GM23338 (cell line): ENCODE data around the gene SIL1. TPM values are rescaled to one million over a fixed set of nuclear protein-coding genes. Genes with fewer than 3 reads are reported as not detected.

Experiments used
- ATAC-seq: fragments of 200-7000 bp; cut with Tn5 transposase; 3 replicates; pipeline ENCODE4 v1.9.1; 2020
- DNase-seq: peaks from one replicate; pipeline ENCODE4 v3.0.0-alpha.2; 2015; ENCODE audit warnings: low spot score
- H2AFZ ChIP-seq: fragments of 200-600 bp; sonication (generic); 2 replicates; pipeline ENCODE4 v1.8.0; 2016; ENCODE audit warnings: antibody characterized with exemption, mild to moderate bottlenecking, moderate library complexity
- H3F3A ChIP-seq: fragments of 200-600 bp; sonication (generic); replicated peaks from 2 replicates; pipeline ENCODE4 v1.8.0; 2017; ENCODE audit warnings: antibody characterized with exemption, mixed run types, low read depth
- H3K27ac ChIP-seq: fragments of 200-600 bp; sonication (generic); 2 replicates; pipeline ENCODE4 v1.6.1; 2016; ENCODE audit warnings: low read depth
- H3K27me3 ChIP-seq: fragments of 200-600 bp; sonication (generic); 2 replicates; pipeline ENCODE4 v1.8.0; 2016; ENCODE audit warnings: mild to moderate bottlenecking, mixed run types, moderate library complexity; ENCODE audit not compliant: insufficient read depth
- H3K36me3 ChIP-seq: fragments of 200-600 bp; sonication (generic); 2 replicates; pipeline ENCODE4 v1.8.0; 2016; ENCODE audit warnings: mild to moderate bottlenecking; ENCODE audit not compliant: insufficient read depth
- H3K4me1 ChIP-seq: fragments of 200-600 bp; sonication (generic); 2 replicates; pipeline ENCODE4 v1.8.0; 2016; ENCODE audit warnings: mild to moderate bottlenecking, moderate library complexity; ENCODE audit not compliant: insufficient read depth
- H3K4me2 ChIP-seq: fragments of 200-600 bp; sonication (generic); 2 replicates; pipeline ENCODE4 v1.7.1; 2017; ENCODE audit warnings: mixed run types
- H3K4me3 ChIP-seq: fragments of 200-600 bp; sonication (generic); 2 replicates; pipeline ENCODE4 v1.6.1; 2016; ENCODE audit warnings: mixed run types
- H3K79me2 ChIP-seq: fragments of 200-600 bp; sonication (generic); replicated peaks from 2 replicates; pipeline ENCODE4 v1.8.0; 2017; ENCODE audit warnings: mild to moderate bottlenecking; ENCODE audit not compliant: insufficient read depth
- H3K9me2 ChIP-seq: fragments of 200-600 bp; sonication (generic); 2 replicates; pipeline ENCODE4 v1.8.0; 2017; ENCODE audit not compliant: insufficient read depth
- H4K20me1 ChIP-seq: fragments of 200-600 bp; sonication (generic); replicated peaks from 2 replicates; pipeline ENCODE4 v1.8.0; 2017; ENCODE audit warnings: mild to moderate bottlenecking; ENCODE audit not compliant: insufficient read depth
- H3K27ac Mint-ChIP-seq: 2 replicates; pipeline ENCODE4 v1.8.0; 2020; ENCODE audit warnings: inconsistent platforms, mild to moderate bottlenecking, moderate library complexity, mixed read lengths
- H3K27me3 Mint-ChIP-seq: 3 replicates; pipeline ENCODE4 v1.8.0; 2022; ENCODE audit warnings: low read depth, mild to moderate bottlenecking, moderate library complexity, mixed read lengths, inconsistent platforms; ENCODE audit not compliant: insufficient read depth, poor library complexity
- H3K36me3 Mint-ChIP-seq: 3 replicates; pipeline ENCODE4 v1.8.0; 2021; ENCODE audit warnings: low read depth, mild to moderate bottlenecking, inconsistent platforms, moderate library complexity, mixed read lengths
- H3K4me1 Mint-ChIP-seq: 3 replicates; pipeline ENCODE4 v1.8.0; 2020; ENCODE audit warnings: mild to moderate bottlenecking, inconsistent platforms, mixed read lengths
- H3K4me3 Mint-ChIP-seq: 3 replicates; pipeline ENCODE4 v1.8.0; 2021; ENCODE audit warnings: moderate library complexity, mild to moderate bottlenecking, inconsistent platforms, mixed read lengths
- H3K9me3 Mint-ChIP-seq: 3 replicates; pipeline ENCODE4 v1.8.0; 2020; ENCODE audit warnings: moderate library complexity, mild to moderate bottlenecking, inconsistent platforms, mixed read lengths
- CREB1 ChIP-seq: fragments of 250-450 bp; sonication (Bioruptor Pico); IDR thresholded peaks from 2 replicates; pipeline ENCODE4 v1.5.0; 2020; ENCODE audit warnings: low read depth, mild to moderate bottlenecking, moderate library complexity
- CTCF ChIP-seq, 2 experiments: fragments of 200-600 bp in 1 of 2; sonication (generic) in 1 of 2; conservative IDR thresholded peaks; 2 replicates each; pipeline versions ENCODE4 v1.5.1 to v1.6.1; 2016 to 2017; ENCODE audit warnings: antibody characterized with exemption in 2 of 2, low read depth in 2 of 2, mild to moderate bottlenecking in 2 of 2, moderate library complexity in 1 of 2
- EZH2 ChIP-seq: fragments of 200-600 bp; sonication (generic); IDR thresholded peaks from one replicate; pipeline ENCODE4 v1.8.0; 2017; ENCODE audit warnings: antibody characterized with exemption, mild to moderate bottlenecking, low read depth; ENCODE audit not compliant: unreplicated experiment
- EZH2phosphoT487 ChIP-seq: fragments of 200-600 bp; sonication (generic); IDR thresholded peaks from one replicate; pipeline ENCODE4 v1.8.1; 2018; ENCODE audit warnings: antibody characterized with exemption; ENCODE audit not compliant: unreplicated experiment
- NANOG ChIP-seq: IDR thresholded peaks from 2 replicates; pipeline ENCODE4 v1.6.1; 2016; ENCODE audit warnings: antibody characterized with exemption, borderline replicate concordance
- REST ChIP-seq: IDR thresholded peaks from one replicate; pipeline ENCODE4 v1.6.1; 2018; ENCODE audit warnings: antibody characterized with exemption; ENCODE audit not compliant: unreplicated experiment
- STAT1 ChIP-seq: IDR thresholded peaks from one replicate; pipeline ENCODE4 v1.6.1; 2016; ENCODE audit warnings: antibody characterized with exemption; ENCODE audit not compliant: unreplicated experiment
- ZNF114 ChIP-seq: fragments of 250-450 bp; sonication (Bioruptor Pico); IDR thresholded peaks from 2 replicates; pipeline ENCODE4 v1.5.0; 2020; ENCODE audit warnings: mild to moderate bottlenecking, moderate library complexity
- ZNF331 ChIP-seq: fragments of 250-450 bp; sonication (Bioruptor Pico); IDR thresholded peaks from 2 replicates; pipeline ENCODE4 v1.5.0; 2020; ENCODE audit warnings: low read depth, mild to moderate bottlenecking, moderate library complexity
- polyA plus RNA-seq: library from polyadenylated mRNA; unstranded; fragments of >200 nt; fragmentation: Nextera tagmentation; extraction: Ambion mirVana; gene quantifications from 2 replicates; pipeline ENCODE4 v1.2.1, GENCODE V29; 2016
- total RNA-seq: library from RNA; depleted of rRNA; stranded (reverse); fragments of >200 nt; shearing (Covaris generic); gene quantifications from 2 replicates; pipeline ENCODE4 v1.2.3, GENCODE V29; 2014
- TF ChIP-seq, protein P1 (sequence below): fragments of 250-450 bp; sonication (Bioruptor Pico); IDR thresholded peaks from 2 replicates; pipeline ENCODE4 v1.5.0; 2020; ENCODE audit warnings: mild to moderate bottlenecking, moderate library complexity

Gene SIL1
- total and polyA plus RNA-seq, 2 experiments from 2014 or later: 5.5 to 5.9 TPM

DNA sequence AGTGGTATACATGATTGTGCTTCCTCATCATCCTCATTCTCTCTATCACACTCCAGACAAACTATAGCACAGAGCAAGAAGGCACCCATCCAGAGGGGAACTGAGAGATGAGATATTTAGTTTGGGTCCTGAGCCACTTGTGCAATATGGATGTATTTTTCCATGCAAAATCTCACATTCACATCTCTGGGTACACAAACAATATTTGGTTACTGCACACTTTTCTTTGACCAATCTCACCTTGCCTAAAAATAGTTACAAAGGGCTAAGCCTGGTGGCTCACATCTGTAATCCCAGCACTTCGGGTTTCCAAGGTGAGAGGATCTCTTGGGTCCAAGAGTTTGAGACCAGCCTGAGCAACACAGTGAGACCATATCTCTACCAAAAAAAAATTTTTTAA is 120.3 kb downstream of the SIL1 start:
- H2AFZ ChIP-seq: no peak overlapping the region
- no peaks in the 10 kb centered on the region for H4K20me1 ChIP-seq
- no peak overlapping the region for H3K4me3 Mint-ChIP-seq
- H3K36me3 Mint-ChIP-seq: no peaks in the 10 kb centered on the region
- ATAC-seq (no peak), DNase-seq (no peak)
- H3K9me2 ChIP-seq: no peaks in the 10 kb centered on the region
- no peak for TF ChIP-seq NANOG
- TF ChIP-seq EZH2phosphoT487: no peak
- no peak for TF ChIP-seq CREB1 (CRISPR knock-in tag)
- TF ChIP-seq ZNF114 (CRISPR knock-in tag): no peak
- TF ChIP-seq, protein P1, sequence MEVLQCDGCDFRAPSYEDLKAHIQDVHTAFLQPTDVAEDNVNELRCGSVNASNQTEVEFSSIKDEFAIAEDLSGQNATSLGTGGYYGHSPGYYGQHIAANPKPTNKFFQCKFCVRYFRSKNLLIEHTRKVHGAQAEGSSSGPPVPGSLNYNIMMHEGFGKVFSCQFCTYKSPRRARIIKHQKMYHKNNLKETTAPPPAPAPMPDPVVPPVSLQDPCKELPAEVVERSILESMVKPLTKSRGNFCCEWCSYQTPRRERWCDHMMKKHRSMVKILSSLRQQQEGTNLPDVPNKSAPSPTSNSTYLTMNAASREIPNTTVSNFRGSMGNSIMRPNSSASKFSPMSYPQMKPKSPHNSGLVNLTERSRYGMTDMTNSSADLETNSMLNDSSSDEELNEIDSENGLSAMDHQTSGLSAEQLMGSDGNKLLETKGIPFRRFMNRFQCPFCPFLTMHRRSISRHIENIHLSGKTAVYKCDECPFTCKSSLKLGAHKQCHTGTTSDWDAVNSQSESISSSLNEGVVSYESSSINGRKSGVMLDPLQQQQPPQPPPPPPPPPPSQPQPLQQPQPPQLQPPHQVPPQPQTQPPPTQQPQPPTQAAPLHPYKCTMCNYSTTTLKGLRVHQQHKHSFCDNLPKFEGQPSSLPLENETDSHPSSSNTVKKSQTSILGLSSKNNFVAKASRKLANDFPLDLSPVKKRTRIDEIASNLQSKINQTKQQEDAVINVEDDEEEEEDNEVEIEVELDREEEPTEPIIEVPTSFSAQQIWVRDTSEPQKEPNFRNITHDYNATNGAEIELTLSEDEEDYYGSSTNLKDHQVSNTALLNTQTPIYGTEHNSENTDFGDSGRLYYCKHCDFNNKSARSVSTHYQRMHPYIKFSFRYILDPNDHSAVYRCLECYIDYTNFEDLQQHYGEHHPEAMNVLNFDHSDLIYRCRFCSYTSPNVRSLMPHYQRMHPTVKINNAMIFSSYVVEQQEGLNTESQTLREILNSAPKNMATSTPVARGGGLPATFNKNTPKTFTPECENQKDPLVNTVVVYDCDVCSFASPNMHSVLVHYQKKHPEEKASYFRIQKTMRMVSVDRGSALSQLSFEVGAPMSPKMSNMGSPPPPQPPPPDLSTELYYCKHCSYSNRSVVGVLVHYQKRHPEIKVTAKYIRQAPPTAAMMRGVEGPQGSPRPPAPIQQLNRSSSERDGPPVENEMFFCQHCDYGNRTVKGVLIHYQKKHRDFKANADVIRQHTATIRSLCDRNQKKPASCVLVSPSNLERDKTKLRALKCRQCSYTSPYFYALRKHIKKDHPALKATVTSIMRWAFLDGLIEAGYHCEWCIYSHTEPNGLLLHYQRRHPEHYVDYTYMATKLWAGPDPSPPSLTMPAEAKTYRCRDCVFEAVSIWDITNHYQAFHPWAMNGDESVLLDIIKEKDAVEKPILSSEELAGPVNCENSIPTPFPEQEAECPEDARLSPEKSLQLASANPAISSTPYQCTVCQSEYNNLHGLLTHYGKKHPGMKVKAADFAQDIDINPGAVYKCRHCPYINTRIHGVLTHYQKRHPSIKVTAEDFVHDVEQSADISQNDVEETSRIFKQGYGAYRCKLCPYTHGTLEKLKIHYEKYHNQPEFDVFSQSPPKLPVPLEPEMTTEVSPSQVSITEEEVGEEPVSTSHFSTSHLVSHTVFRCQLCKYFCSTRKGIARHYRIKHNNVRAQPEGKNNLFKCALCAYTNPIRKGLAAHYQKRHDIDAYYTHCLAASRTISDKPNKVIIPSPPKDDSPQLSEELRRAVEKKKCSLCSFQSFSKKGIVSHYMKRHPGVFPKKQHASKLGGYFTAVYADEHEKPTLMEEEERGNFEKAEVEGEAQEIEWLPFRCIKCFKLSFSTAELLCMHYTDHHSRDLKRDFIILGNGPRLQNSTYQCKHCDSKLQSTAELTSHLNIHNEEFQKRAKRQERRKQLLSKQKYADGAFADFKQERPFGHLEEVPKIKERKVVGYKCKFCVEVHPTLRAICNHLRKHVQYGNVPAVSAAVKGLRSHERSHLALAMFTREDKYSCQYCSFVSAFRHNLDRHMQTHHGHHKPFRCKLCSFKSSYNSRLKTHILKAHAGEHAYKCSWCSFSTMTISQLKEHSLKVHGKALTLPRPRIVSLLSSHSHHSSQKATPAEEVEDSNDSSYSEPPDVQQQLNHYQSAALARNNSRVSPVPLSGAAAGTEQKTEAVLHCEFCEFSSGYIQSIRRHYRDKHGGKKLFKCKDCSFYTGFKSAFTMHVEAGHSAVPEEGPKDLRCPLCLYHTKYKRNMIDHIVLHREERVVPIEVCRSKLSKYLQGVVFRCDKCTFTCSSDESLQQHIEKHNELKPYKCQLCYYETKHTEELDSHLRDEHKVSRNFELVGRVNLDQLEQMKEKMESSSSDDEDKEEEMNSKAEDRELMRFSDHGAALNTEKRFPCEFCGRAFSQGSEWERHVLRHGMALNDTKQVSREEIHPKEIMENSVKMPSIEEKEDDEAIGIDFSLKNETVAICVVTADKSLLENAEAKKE (CRISPR knock-in tag): no peak
- TF ChIP-seq STAT1: no peak
- TF ChIP-seq ZNF331 (CRISPR knock-in tag): no peak
- no peak for TF ChIP-seq CTCF (conservative IDR thresholded peaks at IDR 0.05; ENCODE audit: low read depth in 2 of 2)
- no peak for TF ChIP-seq EZH2
- no peak for TF ChIP-seq REST
- no peaks in the 10 kb centered on the region for H3K4me1 Mint-ChIP-seq
- H3K4me3 ChIP-seq: no peak overlapping the region
- H3K9me3 Mint-ChIP-seq: no peaks in the 10 kb centered on the region
- no peaks in the 10 kb centered on the region for H3K36me3 ChIP-seq
- H3F3A ChIP-seq: no peaks in the 10 kb centered on the region
- H3K27me3 ChIP-seq: no peaks in the 10 kb centered on the region
- no peaks in the 10 kb centered on the region for H3K27me3 Mint-ChIP-seq
- H3K27ac Mint-ChIP-seq: no peak overlapping the region
- H3K4me2 ChIP-seq: no peak overlapping the region
- no peak overlapping the region for H3K27ac ChIP-seq
- H3K4me1 ChIP-seq: no peaks in the 10 kb centered on the region
- no peaks in the 10 kb centered on the region for H3K79me2 ChIP-seq
